H54 (cell line): ENCODE data around the gene SLC2A5.
"Not testable (repeated sequence)": the region's sequence is repeated elsewhere in the genome, so short reads cannot be mapped to it uniquely, and the experiment has no call there.

Experiments
- DNase-seq: peaks from one replicate; pipeline ENCODE4 v3.0.0; 2011; ENCODE audit warnings: low spot score, mixed read lengths; ENCODE audit not compliant: insufficient read length
- FAIRE-seq: peaks from 3 replicates; lab custom pipeline; 2011; peaks lifted over from hg19 to GRCh38; lab: Jason Lieb, UNC
- POLR2A ChIP-seq: IDR thresholded peaks from 2 replicates; pipeline ENCODE4 v1.6.1; 2011; ENCODE audit warnings: low read depth, mild to moderate bottlenecking, low read length

Gene SLC2A5

DNA sequence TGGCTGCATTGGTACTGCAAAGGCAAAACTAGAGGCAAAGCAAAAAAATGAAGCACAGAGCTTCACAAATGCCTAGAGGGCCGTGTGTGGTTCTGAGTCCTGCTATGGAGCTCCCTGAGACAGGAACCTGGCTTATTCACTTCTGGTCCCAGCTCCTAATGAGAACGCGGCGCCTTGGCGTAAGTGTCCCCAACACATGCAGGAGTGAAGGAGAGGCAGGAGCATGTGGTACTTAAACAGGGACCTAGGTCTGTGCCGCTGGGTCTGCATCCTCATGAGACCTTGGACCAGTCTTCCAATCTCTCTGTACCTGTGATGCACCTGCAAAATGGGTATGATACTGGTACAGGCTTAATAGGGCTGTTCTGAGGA is 28.8 kb downstream of the SLC2A5 start:
- no peak for DNase-seq
- FAIRE-seq, result no peak
- TF ChIP-seq POLR2A, result no peak

DNA sequence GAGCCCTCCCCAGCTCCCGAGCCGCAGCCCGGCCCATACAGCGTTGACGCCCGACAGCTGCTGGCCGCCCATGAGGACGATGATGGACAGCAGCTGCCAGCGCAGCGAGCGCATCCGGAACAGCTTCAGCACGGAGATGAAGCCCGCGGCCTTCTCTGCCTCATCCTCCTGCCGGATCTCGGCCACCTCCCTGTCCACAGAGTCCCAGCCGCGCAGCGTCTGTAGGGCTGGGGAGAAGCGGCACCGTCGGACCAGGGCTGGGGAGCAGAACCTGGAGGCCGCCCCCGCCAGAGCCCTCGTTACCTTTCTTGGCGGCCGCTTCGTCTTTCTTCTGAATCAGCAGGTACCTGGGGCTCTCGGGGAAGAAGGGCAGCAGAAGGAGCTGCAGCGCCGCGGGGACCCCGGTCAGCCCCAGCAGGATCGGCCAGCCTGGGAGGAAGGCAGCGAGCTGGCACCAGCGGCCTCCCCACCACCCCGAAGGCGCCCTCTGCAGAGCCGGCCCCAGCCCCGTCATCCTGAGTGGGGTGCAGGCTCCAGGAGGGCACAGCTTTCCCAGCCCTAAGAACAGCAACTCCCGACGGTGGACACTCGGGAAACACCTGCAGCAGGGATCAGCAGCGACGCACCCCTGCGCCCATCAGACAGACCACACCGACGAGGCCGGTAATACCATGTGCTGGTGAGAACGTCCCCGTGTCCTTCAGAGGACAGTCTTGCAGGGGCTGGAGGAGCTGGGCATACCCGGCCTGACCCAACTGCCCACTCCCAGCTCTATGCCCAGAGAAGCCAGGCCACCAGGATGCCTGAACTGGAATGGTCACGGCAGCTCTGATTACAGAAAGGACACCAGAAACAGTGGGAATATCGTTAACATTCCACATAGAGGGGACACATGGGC is 29.4 kb downstream of the SLC2A5 start:
- FAIRE-seq, result no peak
- TF ChIP-seq POLR2A, result no peak

DNA sequence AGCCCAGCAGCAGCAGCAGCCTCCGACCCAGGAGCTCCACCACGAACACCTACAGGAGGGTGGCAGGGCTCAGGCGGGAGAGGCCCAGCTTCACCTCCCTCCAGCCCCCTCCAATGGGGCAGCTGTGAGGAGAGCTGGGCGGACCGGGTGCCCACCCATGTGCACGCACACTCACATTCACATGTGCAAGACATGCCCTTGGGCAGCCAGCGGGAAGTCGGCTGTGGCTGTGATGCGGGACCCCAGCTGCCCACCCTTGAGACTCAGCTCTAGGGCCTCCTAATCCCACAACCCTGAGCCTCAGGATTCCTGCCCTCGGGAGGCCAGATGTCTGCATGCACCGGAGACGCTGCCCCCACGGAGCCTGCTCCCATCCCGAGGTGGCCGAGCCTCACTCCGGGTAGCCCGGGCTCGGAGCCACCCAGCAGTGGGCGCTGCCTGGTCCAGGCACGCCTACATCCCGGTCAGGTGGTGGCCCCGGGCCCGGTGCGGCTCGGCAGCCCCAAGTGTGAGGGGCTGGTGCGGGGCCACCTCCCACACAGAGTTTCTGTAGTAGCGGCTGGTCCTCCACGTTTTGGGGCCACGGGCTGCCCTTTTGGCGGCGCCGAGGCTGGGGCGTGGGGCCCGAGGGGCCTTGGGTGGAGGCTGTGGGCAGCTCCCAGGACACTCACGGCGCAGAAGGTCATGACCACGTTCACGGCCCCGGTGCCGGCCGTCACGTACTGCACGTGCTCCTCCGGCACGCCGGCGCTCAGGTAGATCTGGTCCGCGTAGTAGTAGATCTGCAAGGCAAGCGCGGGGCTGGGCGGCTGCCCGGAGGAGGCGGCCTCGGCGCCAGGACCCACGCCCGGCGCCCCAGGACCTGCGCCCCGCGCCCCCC is 30.3 kb downstream of the SLC2A5 start:
- FAIRE-seq (no peak), DNase-seq (no peak)
- no peak for TF ChIP-seq POLR2A

More for the DNA sequence above, 29.4 kb downstream of the SLC2A5 start:
- no peak for DNase-seq

DNA sequence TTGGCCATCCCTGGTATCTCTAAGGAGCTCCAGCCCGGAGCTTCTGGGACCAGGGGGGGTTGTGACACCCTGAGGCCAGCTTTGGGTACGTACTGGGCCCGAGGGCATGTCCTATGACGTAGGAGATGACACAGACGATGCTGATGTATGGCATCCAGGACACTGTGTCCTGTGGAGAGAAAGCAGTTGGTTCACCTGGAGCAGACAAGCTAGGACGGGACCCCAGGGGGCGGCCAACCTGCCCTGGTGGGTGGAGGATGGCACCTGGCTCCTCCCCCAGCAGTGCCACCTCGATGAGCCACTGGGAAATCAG is 31.1 kb downstream of the SLC2A5 start:
- no peak for DNase-seq
- FAIRE-seq, result no peak
- no peak for TF ChIP-seq POLR2A

DNA sequence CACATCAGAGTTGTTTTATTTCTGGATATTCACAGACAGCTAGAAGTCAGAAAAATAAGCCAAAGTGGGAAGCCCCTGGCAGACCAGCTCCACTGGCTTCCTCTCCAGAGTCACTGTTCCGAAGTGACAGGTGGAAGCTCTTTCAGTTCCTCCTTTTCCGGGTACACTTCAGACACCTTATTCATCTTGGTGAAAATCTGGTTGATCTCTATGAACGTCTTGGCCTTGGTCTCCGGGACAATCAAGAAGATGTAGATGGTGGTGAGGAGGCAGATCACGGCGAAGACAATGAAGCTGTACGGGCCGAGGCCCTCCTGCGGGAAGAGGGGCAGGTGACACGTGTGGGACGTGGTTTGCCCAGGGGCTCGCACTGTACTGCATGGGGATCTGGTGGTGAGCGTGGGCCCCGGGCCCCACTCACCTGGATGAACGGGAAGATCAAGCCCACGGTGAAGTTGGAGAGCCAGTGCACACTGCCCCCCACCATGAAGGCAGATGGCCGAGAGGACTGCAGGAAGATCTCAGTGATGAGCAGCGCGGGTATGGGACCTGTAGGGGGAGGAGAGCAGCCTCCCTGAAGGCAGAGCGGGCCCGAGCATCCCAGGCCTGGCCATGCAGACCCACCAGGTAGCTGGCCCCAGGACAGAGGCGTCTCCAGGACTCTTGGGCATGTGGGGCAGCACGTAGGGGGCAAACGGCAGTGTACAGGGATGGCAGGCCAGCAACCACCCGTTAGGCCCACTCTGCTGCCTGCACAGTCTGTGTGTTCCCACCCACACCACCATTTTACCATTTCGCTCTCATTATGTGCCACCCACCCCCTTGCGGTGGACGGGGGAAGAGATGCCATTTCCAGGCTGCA is 31.7 kb downstream of the SLC2A5 start:
- no peak for FAIRE-seq
- DNase-seq, result no peak
- no peak for TF ChIP-seq POLR2A

DNA sequence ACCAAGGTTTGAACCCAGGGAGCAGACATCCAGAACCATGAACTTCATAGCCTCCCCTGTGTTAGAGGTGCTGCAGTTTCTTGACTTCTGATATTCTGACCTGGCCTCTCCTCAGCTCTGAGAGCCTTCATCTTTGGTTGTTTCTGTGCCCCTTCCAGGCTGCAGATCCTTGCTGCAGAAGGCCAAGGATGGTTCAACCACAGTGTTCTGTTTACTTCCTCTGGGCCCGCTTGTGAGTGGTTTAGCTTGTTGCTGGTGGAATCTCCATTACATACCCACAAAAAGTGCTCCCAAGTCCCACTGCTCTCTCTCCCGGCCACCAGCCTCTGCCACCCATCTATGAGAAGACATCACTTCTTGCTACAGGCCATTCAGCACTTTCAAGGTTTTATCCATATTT is 34.2 kb downstream of the SLC2A5 start:
- TF ChIP-seq POLR2A, result no peak
- FAIRE-seq (no peak), DNase-seq (no peak)

DNA sequence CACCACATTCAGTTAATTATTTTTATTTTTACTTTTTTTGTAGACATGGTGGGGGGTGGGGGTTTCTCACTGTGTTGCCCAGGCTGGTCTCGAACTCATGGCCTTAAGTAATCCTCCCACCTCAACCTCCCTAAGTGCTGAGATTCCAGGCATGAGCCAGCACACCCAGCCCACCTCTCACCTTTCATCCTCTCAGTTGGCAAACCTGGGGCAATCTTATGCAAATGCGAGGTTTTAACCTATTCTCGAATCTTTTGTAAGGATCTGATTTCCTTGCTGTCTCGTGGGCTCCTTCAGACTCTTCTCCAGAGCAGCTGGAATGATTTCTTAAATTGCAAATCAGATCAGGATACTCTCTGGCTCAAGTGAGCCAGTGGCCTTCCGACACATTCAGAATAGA is 36.1 kb downstream of the SLC2A5 start:
- TF ChIP-seq POLR2A, result no peak
- FAIRE-seq, result no peak
- DNase-seq, result no peak

DNA sequence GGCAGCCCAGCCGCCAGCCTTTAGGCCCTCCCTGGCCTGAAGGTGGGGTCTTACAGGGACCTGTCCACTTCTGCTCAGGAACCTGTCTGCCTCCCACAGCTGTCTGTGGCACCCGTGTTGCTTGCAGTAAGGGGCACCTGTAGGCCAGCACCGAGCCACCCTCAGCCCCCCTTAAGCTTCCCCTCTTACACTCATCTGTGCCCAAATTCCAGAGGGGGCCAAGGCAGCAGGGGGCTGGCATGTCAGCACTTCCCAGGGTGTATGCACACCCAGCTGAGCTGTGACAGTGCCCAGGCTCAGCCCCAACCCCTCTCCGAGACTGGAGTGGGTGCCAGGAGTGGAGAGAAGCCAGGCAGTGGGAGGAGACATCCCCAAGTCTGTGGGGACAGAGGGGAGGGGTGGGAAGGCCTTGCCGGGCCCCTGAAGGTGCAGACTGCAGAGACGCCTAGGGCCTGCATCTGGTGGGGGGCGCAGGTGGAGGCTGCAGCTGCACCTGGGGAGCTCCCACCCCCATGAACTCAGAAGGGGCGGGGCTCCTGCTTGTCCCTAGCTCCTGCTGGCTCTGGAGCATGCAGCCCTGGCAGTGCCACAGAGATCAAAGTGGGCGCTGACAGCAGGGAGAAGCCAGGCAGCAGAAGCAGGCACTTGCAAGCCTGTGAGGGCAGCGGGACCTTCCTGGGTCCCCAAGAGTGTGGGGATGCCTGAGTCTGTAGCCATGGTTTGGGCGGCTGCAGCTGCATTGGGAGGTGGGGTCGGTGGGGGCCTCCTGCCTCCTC is 37.8 kb downstream of the SLC2A5 start:
- no peak for TF ChIP-seq POLR2A
- FAIRE-seq (no peak), DNase-seq (no peak)

DNA sequence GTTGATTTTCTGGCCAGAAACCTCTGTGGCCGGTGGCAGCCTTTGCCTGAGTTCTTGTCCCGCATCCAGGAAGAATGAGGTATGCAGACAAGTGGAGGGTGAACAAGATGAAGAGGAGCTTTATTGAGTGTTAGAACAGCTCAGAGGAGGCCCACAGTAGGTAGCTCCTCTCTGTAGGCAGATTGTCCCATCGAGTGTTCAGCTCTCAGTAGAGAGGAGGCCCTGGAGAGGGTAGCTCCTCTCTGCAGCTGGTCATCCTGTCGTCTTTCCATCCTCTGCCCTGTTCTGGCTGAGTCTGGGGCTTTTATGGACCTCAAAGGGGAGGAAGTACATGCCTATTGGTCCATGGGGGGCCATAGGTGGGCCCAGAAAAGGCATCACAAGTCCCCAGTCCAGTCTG is 38.4 kb downstream of the SLC2A5 start:
- not testable (repeated sequence) for FAIRE-seq, DNase-seq

DNA sequence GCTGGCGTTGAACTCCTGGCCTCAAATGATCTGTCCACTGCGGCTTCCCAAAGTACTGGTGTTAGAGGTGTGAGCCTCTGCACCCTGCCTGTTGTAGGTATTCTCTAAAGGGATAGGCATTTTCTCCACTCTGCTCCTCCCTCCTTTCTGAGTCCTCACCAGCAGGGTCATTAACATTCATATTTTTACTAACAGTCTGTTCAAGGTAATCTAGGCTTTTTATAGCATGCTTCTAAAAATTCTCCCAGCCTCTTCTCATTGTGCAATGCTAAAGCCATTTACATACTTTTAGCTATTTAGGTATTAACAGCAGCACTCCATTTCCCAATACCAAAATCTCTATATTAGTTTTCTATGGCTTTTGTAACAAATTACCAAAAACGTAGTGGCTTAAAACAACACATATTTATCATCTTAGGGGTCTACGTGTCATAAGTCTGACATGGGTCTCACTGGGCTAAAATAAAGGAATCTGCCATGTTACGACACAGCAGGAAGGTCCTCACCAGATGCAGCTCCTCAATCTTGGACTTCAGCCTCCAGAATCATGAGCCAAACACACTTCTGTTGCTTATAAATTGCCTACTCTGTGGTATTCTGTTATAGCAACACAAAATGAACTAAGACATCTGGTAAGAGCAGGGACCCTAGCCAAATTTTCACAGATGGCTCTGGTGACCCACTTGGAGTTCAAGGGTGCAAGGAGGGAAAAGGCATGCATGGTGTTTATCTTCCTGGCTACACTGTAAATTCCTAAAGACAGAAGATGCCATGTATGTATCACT is 40.3 kb downstream of the SLC2A5 start:
- FAIRE-seq (no peak), DNase-seq (no peak)
- no peak for TF ChIP-seq POLR2A

DNA sequence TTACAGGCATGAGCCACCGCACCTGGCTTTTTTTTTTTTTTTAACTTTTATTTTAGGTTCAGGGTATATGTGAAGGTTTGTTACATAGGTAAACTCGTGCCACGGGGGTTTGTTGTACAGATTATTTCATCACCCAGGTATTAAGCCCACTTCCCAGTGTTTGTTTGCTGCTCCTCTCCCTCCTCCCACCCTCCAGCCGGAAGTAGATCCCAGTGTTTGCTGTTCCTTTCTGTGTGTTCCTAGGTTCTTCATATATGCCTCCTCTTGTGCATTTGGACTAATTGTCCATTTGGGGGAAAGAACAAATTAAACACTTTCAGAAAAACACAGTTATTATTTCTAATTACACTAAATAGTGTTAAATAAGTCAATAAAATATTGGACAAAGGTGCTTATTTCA is 42.1 kb downstream of the SLC2A5 start:
- DNase-seq (no peak), FAIRE-seq (no peak)
- TF ChIP-seq POLR2A, result no peak

DNA sequence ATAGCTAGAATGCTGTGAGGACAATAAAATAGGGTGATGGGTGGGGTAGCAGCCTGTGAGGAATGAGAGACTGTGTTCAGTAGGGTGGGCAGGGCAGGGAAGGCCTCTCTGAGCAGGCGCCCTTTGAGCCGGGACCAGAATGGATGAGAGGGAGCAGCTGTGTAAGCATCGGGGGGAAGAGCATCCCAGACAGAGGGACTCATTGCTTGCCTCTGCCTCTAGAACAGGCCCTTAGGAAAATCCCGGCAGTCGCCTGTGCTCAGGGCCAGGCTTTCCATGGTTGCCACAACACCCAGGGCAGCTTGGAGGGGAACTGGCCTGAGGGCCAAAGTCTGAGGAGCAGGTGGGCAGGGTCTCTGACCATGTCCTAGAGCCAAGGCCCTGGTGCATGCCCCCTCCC is 44.0 kb downstream of the SLC2A5 start:
- DNase-seq (no peak), FAIRE-seq (no peak)
- TF ChIP-seq POLR2A, result no peak
